K562 (cell line): Measurements from ENCODE around the gene TCEAL9. TPM values are rescaled to one million over a fixed set of nuclear protein-coding genes. Genes with fewer than 3 reads are reported as not detected.
A peak's percentile ranks its signal among the peaks of the same experiment; 100 is the strongest.

Source experiments
- ATF1 ChIP-seq, 2 experiments: fragments of 450-650 bp in 1 of 2; IDR thresholded peaks; 2 replicates each; pipeline ENCODE4 v1.6.1; 2016; ENCODE audit warnings: missing compliant biosample characterization in 1 of 2, missing genetic modification characterization in 1 of 2
- ATF7 ChIP-seq: fragments of 450-650 bp; IDR thresholded peaks from 2 replicates; pipeline ENCODE4 v1.7.1; 2014; ENCODE audit warnings: mild to moderate bottlenecking, moderate library complexity
- ELK3 ChIP-seq: fragments of 450-650 bp; formaldehyde crosslinking; IDR thresholded peaks from 2 replicates; pipeline ENCODE4 v1.4.0; 2020; ENCODE audit warnings: mild to moderate bottlenecking
- MAZ ChIP-seq, 2 experiments: fragments of 450-650 bp in 1 of 2; sonication (generic) in 1 of 2; formaldehyde crosslinking; IDR thresholded peaks in 1 of 2; conservative IDR thresholded peaks in 1 of 2; 2 replicates each; pipeline versions ENCODE4 v1.4.0 to v1.5.0; 2020; ENCODE audit warnings: mild to moderate bottlenecking in 1 of 2, missing genetic modification reagents in 1 of 2
- MCM5 ChIP-seq: fragments of 450-650 bp; IDR thresholded peaks from 2 replicates; pipeline ENCODE4 v1.6.1; 2016; ENCODE audit warnings: low read depth
- MITF ChIP-seq: IDR thresholded peaks from 2 replicates; pipeline ENCODE4 v1.6.1; 2014; ENCODE audit warnings: antibody characterized with exemption
- PHF8 ChIP-seq: fragments of 200-600 bp; sonication (generic); IDR thresholded peaks from 2 replicates; pipeline ENCODE4 v1.6.1; 2012; ENCODE audit warnings: mixed run types, mild to moderate bottlenecking, inconsistent platforms, low read length, moderate library complexity, borderline replicate concordance
- RBM34 ChIP-seq: fragments of 200-400 bp; formaldehyde crosslinking; IDR thresholded peaks from 2 replicates; pipeline ENCODE4 v1.6.1; 2018; ENCODE audit warnings: low read length, borderline replicate concordance; ENCODE audit not compliant: insufficient read depth
- SUPT5H ChIP-seq: fragments of 450-650 bp; IDR thresholded peaks from 2 replicates; pipeline ENCODE4 v1.6.1; 2016
- TAF1 ChIP-seq: IDR thresholded peaks from 2 replicates; pipeline ENCODE4 v1.6.1; 2011; ENCODE audit warnings: mild to moderate bottlenecking, low read length, moderate library complexity; ENCODE audit not compliant: insufficient read depth, control insufficient read depth, severe bottlenecking; ENCODE audit errors: extremely low read depth
- TAF7 ChIP-seq: fragments of 450-650 bp; IDR thresholded peaks from 2 replicates; pipeline ENCODE4 v1.6.1; 2016; ENCODE audit warnings: missing genetic modification characterization, missing compliant biosample characterization
- USF2 ChIP-seq: sonication (generic); formaldehyde crosslinking; IDR thresholded peaks from 2 replicates; pipeline ENCODE4 v1.5.0; 2020; ENCODE audit warnings: missing genetic modification reagents
- ZKSCAN8 ChIP-seq: fragments of 200-800 bp; sonication (Bioruptor generic); IDR thresholded peaks from 2 replicates; pipeline ENCODE4 v1.6.1; 2016; ENCODE audit warnings: missing genetic modification characterization, missing compliant biosample characterization
- ZNF655 ChIP-seq: fragments of 250-450 bp; sonication (Bioruptor Pico); IDR thresholded peaks from 2 replicates; pipeline ENCODE4 v1.5.0; 2021
- polyA plus RNA-seq, 8 experiments: library from polyadenylated mRNA; depleted of rRNA in 4 of 8; stranded (reverse) in 5 of 8; unstranded in 3 of 8; fragments of >200 nt; fragmentation: Nextera tagmentation in 2 of 8; fragmentation: Illumina TruSeq in 1 of 8; extraction: Ambion mirVana in 2 of 8; extraction: Trizol in 1 of 8; gene quantifications; 2 replicates each; pipeline versions ENCODE4 v1.2.1 to v1.2.3, GENCODE V29; 2011 to 2014; ENCODE audit warnings: inconsistent platforms in 1 of 8, missing spikeins in 1 of 8
- total RNA-seq, 7 experiments: library from RNA; depleted of rRNA in 6 of 7; stranded (reverse); fragments of >200 nt in 6 of 7; fragmentation: Illumina TruSeq in 2 of 7; extraction: Trizol in 2 of 7; gene quantifications; 2 replicates each; pipeline versions ENCODE4 v1.2.1 to v1.2.3, GENCODE V29; 2011 to 2021; ENCODE audit warnings: low replicate concordance in 1 of 7
- TF ChIP-seq, protein P1 (sequence below), 2 experiments: fragments of 450-650 bp; conservative IDR thresholded peaks; 2 replicates each; pipeline ENCODE4 v1.6.1; 2017; ENCODE audit warnings: mild to moderate bottlenecking in 2 of 2, moderate library complexity in 2 of 2
- TF ChIP-seq, protein P2 (sequence below): fragments of 150-350 bp; IDR thresholded peaks from 2 replicates; pipeline ENCODE4 v1.6.1; 2014; ENCODE audit warnings: low read depth, mild to moderate bottlenecking, low read length, borderline replicate concordance

The TCEAL9 gene
- total and polyA plus RNA-seq, 9 of the 15 experiments (the other 6 are each of a cell fraction or from before 2014, with no cell fraction given) = 16.2 to 106 (median 69.6) TPM

- no peak for TF ChIP-seq ZNF655
- peak; percentile 66; the same call in 1 of the 2 replicates for TF ChIP-seq ATF7
- TF ChIP-seq MAZ (CRISPR knock-in tag; conservative IDR thresholded peaks at IDR 0.05 in 1 of 2, IDR thresholded peaks at IDR 0.05 in 1 of 2) = peak in 1 of 2 experiments; percentile 22; a peak in 1 of 4 replicates
- peak; percentile 45 for TF ChIP-seq TAF1
- TF ChIP-seq TAF7 (tag) = 0 out of 2 replicates have a peak, but pooled peaks have one; percentile 54
- TF ChIP-seq, protein P1, sequence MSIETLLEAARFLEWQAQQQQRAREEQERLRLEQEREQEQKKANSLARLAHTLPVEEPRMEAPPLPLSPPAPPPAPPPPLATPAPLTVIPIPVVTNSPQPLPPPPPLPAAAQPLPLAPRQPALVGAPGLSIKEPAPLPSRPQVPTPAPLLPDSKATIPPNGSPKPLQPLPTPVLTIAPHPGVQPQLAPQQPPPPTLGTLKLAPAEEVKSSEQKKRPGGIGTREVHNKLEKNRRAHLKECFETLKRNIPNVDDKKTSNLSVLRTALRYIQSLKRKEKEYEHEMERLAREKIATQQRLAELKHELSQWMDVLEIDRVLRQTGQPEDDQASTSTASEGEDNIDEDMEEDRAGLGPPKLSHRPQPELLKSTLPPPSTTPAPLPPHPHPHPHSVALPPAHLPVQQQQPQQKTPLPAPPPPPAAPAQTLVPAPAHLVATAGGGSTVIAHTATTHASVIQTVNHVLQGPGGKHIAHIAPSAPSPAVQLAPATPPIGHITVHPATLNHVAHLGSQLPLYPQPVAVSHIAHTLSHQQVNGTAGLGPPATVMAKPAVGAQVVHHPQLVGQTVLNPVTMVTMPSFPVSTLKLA (conservative IDR thresholded peaks at IDR 0.05) = peak; percentile 78 to 88
- no peak for TF ChIP-seq RBM34
- TF ChIP-seq USF2 (CRISPR knock-in tag) = peak; percentile 92
- TF ChIP-seq, protein P2, sequence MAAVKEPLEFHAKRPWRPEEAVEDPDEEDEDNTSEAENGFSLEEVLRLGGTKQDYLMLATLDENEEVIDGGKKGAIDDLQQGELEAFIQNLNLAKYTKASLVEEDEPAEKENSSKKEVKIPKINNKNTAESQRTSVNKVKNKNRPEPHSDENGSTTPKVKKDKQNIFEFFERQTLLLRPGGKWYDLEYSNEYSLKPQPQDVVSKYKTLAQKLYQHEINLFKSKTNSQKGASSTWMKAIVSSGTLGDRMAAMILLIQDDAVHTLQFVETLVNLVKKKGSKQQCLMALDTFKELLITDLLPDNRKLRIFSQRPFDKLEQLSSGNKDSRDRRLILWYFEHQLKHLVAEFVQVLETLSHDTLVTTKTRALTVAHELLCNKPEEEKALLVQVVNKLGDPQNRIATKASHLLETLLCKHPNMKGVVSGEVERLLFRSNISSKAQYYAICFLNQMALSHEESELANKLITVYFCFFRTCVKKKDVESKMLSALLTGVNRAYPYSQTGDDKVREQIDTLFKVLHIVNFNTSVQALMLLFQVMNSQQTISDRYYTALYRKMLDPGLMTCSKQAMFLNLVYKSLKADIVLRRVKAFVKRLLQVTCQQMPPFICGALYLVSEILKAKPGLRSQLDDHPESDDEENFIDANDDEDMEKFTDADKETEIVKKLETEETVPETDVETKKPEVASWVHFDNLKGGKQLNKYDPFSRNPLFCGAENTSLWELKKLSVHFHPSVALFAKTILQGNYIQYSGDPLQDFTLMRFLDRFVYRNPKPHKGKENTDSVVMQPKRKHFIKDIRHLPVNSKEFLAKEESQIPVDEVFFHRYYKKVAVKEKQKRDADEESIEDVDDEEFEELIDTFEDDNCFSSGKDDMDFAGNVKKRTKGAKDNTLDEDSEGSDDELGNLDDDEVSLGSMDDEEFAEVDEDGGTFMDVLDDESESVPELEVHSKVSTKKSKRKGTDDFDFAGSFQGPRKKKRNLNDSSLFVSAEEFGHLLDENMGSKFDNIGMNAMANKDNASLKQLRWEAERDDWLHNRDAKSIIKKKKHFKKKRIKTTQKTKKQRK = no peak
- TF ChIP-seq MCM5 = no peak
- no peak for TF ChIP-seq ELK3 (CRISPR knock-in tag)
- peak; percentile 41; the same call in 1 of the 2 replicates for TF ChIP-seq PHF8
- TF ChIP-seq ATF1 (CRISPR knock-in tag; IDR thresholded peaks at IDR 0.05) = no peak
- peak; percentile 64 for TF ChIP-seq ATF1 (tag; IDR thresholded peaks at IDR 0.05)
- TF ChIP-seq MITF = 0 out of 2 replicates have a peak, but pooled peaks have one; percentile 25
- TF ChIP-seq SUPT5H = 0 out of 2 replicates have a peak, but pooled peaks have one; percentile 45
- no peak for TF ChIP-seq ZKSCAN8 (CRISPR knock-in tag)
Measured at GRCh38 chrX:103310555-103311398, 45.5 kb upstream of the TCEAL9 start, which contains the start of gene BEX2 (continued).
